ENCODE data around the gene TCP1.

- TF ChIP-seq EZH2phosphoT487 (IDR thresholded peaks at IDR 0.05): no peak
- no peak for TF ChIP-seq CTCF (IDR thresholded peaks at IDR 0.05)
Observed at GRCh38 chr6:159762681-159763293, 26.6 kb downstream of the TCP1 start.

Measured in neural progenitor cell (in vitro differentiated cells).